Measurements from ENCODE around the gene PLEK. TPM values are rescaled to one million over a fixed set of nuclear protein-coding genes. Genes with fewer than 3 reads are reported as not detected.
A peak's percentile ranks its signal among the peaks of the same experiment; 100 is the strongest.
"Not testable (repeated sequence)": the region's sequence is repeated elsewhere in the genome, so short reads cannot be mapped to it uniquely, and the experiment has no call there.

Gene PLEK
- total and polyA plus RNA-seq, 10 donors = 49.1 to 202 (median 101) TPM

DNA sequence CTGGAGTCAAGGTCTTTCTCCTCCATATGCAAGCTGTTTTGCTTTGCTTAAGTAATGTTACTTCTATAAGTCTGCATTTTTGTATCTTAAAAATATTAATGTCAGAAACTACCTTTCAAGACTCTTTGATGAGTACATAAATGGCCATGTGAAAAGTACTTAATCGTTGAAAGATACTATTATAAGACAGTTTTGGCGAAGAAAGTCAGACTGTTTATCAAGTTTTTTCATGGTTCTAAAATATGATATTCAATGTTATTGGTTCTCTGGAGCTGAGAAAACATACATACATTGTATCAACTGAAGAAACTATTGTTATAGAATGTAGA lies 76.9 kb downstream of the PLEK start:
- Histone ChIP-seq H3K4me1 (peaks cover 4 to 38% (median 24%) of the 10 kb centered on the region in 6 donors), H3K36me3 (no peaks in the 10 kb centered on the region), H3K9me3 (peaks cover 0 to 3% (median under 1%) of the 10 kb centered on the region in 8 donors), H3K27me3 (replicated peaks in 1 of 7) (no peaks in the 10 kb centered on the region), H3K4me3 (no peak overlapping the region), H3K27ac (peak overlapping the region in 2 of 8 donors; percentile 5 to 85)
- intact Hi-C loops (cut with DNase I; ENCODE audit: low total_unique reads) = loop anchor here (5.0 to 10.0 kb wide), 3 partner anchors 80 to 320 kb away; no protein-coding TSS in a partner anchor
- 90 to 94% (median 91%) methylated on average over 2 of the region's 2 CpGs for WGBS, 5 donors
- DNase-seq = no peak
- TF ChIP-seq POLR2A (IDR thresholded peaks at IDR 0.05) (no peak), POLR2AphosphoS5 (IDR thresholded peaks at IDR 0.05) (no peak)
- TF ChIP-seq, protein P1, sequence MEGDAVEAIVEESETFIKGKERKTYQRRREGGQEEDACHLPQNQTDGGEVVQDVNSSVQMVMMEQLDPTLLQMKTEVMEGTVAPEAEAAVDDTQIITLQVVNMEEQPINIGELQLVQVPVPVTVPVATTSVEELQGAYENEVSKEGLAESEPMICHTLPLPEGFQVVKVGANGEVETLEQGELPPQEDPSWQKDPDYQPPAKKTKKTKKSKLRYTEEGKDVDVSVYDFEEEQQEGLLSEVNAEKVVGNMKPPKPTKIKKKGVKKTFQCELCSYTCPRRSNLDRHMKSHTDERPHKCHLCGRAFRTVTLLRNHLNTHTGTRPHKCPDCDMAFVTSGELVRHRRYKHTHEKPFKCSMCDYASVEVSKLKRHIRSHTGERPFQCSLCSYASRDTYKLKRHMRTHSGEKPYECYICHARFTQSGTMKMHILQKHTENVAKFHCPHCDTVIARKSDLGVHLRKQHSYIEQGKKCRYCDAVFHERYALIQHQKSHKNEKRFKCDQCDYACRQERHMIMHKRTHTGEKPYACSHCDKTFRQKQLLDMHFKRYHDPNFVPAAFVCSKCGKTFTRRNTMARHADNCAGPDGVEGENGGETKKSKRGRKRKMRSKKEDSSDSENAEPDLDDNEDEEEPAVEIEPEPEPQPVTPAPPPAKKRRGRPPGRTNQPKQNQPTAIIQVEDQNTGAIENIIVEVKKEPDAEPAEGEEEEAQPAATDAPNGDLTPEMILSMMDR (IDR thresholded peaks at IDR 0.05 in 8 of 11, conservative IDR thresholded peaks at IDR 0.05 in 3 of 11) = peak in 4 of 11 experiments; percentile 7 to 58 (median 17)

DNA sequence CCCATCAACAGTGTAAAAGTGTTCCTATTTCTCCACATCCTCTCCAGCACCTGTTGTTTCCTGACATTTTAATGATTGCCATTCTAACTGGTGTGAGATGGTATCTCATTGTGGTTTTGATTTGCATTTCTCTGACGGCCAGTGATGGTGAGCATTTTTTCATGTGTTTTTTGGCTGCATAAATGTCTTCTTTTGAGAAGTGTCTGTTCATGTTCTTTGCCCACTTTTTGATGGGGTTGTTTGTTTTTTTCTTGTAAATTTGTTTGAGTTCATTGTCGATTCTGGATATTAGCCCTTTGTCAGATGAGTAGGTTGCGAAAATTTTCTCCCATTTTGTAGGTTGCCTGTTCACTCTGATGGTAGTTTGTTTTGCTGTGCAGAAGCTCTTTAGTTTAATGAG lies 81.3 kb downstream of the PLEK start:
- H3K9me3 ChIP-seq = peaks cover 0 to 27% (median 16%) of the 10 kb centered on the region in 8 donors
- not testable (repeated sequence) for DNase-seq; H3K36me3 ChIP-seq; H3K4me3 ChIP-seq; H3K4me1 ChIP-seq; H3K27me3 ChIP-seq (replicated peaks in 1 of 7); H3K27ac ChIP-seq
- intact Hi-C loops (cut with DNase I; ENCODE audit: low total_unique reads) = loop anchor here (10.0 kb wide), 1 partner anchor 162 kb away; no protein-coding TSS in a partner anchor
- 67 to 100% (median 72%) methylated on average over 1 to 3 of the region's 3 CpGs for WGBS, 5 donors

Other genes starting within 250 kb of the PLEK start
- 10 to 100 TPM in 6 of 7 donors, 1 to 10 TPM in 1; 8.4 to 13.5 (median 10.9) TPM for gene PNO1, start 207.4 kb upstream of the PLEK start, total RNA-seq
- gene PNO1, start 207.4 kb upstream of the PLEK start, polyA plus RNA-seq = 10 to 100 TPM in 1 of 3 donors, 1 to 10 TPM in 2; 5.4 to 11.2 (median 8.4) TPM
- gene PPP3R1, start 112.8 kb upstream of the PLEK start, total RNA-seq = 10 to 100 TPM; 55.2 to 78.2 (median 69.8) TPM
- 10 to 100 TPM; 13.7 to 26.2 (median 18.8) TPM for gene PPP3R1, start 112.8 kb upstream of the PLEK start, polyA plus RNA-seq
- gene CNRIP1, start 45.3 kb upstream of the PLEK start, total RNA-seq = 10 to 100 TPM; 12.1 to 26.7 (median 20.8) TPM
- 10 to 100 TPM in 2 of 3 donors, 1 to 10 TPM in 1; 7.8 to 17.5 (median 11.9) TPM for gene CNRIP1, start 45.3 kb upstream of the PLEK start, polyA plus RNA-seq
- 1 to 10 TPM; 1.2 to 2.6 (median 2.3) TPM for gene FBXO48, start 102.0 kb downstream of the PLEK start, total RNA-seq
- under 1 TPM; 0.72 to 0.99 (median 0.79) TPM for gene FBXO48, start 102.0 kb downstream of the PLEK start, polyA plus RNA-seq
- 1 to 10 TPM; 4.1 to 7.2 (median 6.0) TPM for gene APLF, start 102.3 kb downstream of the PLEK start, total RNA-seq
- gene APLF, start 102.3 kb downstream of the PLEK start, polyA plus RNA-seq = 1 to 10 TPM; 1.1 to 1.6 (median 1.5) TPM

All from spleen (tissue), 11 donors.